ENCODE measurements around the gene TAS1R2. TPM values are rescaled to one million over a fixed set of nuclear protein-coding genes. Genes with fewer than 3 reads are reported as not detected.
A peak's percentile ranks its signal among the peaks of the same experiment; 100 is the strongest.

The TAS1R2 gene
- total and polyA plus RNA-seq, 9 of the 15 experiments (the other 6 are each of a cell fraction or from before 2014, with no cell fraction given): not detected

DNA sequence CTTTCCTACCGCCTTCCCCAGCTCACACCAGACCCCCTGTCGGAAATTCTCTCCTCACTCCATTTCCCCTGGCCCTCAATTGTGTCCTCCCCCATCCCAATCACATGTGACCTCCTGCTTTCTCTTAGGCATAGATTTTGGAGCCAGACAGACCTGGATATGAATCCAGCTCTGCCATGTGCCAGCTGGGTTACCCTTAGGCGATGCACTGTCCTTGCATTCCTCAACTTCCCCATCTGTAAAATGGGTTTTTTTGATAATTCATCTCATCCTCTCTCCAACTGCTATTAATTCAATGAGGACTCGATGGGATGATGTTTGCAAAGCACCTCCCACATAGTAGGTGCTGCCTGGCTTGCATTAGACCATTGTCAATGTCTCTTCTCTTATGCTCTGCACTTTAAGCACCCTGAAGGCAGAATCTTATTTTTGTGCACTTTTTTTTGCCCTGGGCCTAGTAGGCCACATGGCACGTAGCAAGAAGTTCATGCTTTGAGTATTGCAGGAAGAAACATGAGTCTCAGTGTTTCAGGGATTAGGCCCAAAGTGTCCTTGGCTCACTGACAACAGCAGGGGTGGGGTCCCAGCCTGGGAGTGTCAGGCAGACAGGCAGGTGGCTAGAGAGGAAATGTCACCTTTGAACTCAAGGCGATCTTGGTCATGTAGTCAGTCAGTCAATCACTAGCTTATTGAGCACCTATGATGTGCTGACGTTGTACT, 47.6 kb downstream of the TAS1R2 start (continued):
- TF ChIP-seq CHD4 (IDR thresholded peaks at IDR 0.05; ENCODE audit: insufficient read depth, insufficient replicate concordance, low read depth, low read length, poor library complexity, severe bottlenecking) (peak; percentile 38), RNF2 (IDR thresholded peaks at IDR 0.05) (no peak)

DNA sequence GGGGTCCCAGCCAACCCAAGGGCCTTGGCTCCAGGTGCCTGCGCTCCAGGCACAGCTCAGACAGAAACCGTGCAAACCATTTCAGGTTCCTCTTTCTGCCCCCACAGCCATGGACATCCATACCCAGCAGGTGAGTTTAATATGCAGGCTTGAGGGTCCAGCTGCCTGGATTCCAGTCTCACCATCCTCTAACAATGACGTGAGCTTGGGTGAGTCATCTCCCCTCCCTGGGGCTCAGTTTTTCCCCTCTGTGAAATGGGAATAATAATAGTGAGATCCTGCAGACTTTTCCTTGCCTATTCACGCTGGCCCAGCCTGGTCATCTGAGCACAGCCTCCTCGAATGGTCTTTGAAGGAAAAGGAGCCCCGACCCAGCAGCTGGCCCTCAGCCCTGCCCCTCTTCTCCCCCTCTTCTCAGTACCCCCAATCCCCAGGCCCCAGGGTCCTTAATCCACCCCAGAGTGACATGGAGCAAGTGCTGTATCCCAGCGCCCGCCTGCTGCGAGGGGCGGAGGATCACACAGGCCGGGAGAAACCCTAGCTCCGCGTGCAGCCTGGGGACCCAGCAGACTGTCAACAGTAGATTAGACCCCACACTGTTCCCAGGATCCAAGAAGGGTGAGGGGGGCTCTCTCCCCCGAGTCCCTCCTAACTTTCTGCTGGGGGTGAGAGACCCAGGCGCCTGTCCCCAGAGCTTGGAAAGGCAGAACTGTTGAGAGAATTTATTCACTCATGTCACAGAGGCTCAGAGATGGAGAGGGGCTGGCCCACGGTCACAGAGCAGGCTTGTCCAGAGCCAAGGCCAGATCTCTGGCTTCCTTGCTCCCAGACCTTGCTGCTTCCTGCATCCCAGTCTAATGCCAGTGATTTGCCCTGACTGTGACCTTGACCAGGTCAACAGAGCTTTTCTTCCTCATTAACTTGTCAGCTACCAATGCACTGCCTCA, 49.2 kb downstream of the TAS1R2 start:
- ATAC-seq (no peak), FAIRE-seq (no peak), DNase-seq (ENCODE audit: extremely low read depth in 1 of 4, low spot score in 3 of 4) (no peak)
- Histone ChIP-seq H3K27me3 (ENCODE audit: control insufficient read depth in 2 of 2, insufficient read depth in 2 of 2, low read length in 2 of 2) (peaks cover 0 to 4% of the 10 kb centered on the region in 2 experiments; a peak in 1 of 5 replicates), H3K4me2 (ENCODE audit: insufficient read depth, low read length) (no peak overlapping the region), H3K9ac (ENCODE audit: insufficient read depth in 1 of 2, low read depth in 2 of 2, low read length in 2 of 2) (0 out of 4 replicates have a peak overlapping the region, but pooled peaks of 1 of the 2 experiments have one; percentile 27), H4K20me1 (replicated peaks; ENCODE audit: control insufficient read depth, insufficient read depth, low read length) (no peaks in the 10 kb centered on the region), H3K4me1 (replicated peaks in 1 of 2; ENCODE audit: control insufficient read depth in 2 of 2, insufficient read depth in 2 of 2, low read length in 2 of 2) (peaks cover 21 to 34% of the 10 kb centered on the region in 2 experiments), H3K4me3 (no peak overlapping the region), H3K9me3 (replicated peaks; ENCODE audit: control insufficient read depth, insufficient read depth, low read depth, low read length) (no peaks in the 10 kb centered on the region), H3K9me1 (ENCODE audit: control insufficient read depth, insufficient read depth, low read length) (no peaks in the 10 kb centered on the region), H3K36me3 (ENCODE audit: control insufficient read depth, insufficient read depth, low read length) (no peaks in the 10 kb centered on the region), H3K79me2 (ENCODE audit: control insufficient read depth, insufficient read depth, low read length) (no peaks in the 10 kb centered on the region), H3K27ac (ENCODE audit: extremely low read depth, low read depth, low read length) (no peak overlapping the region), H2AFZ (ENCODE audit: low read depth, low read length) (no peak overlapping the region)
- in situ Hi-C loops (cut with MboI): no loop called here
- intact Hi-C loops (cut with micrococcal nuclease): no loop called here
- POLR2A ChIA-PET: interaction anchor here (0.5 kb wide), 1 partner anchor 97 kb away, joined by 5 read pairs; no protein-coding TSS in a partner anchor
- BruUV-seq (replicated peaks): no TSS peak
- CTCF ChIA-PET (ENCODE audit: low intra/inter-chr PET ratio): no interaction called here
- 64% methylated on average over 13 of the region's 16 CpGs for WGBS (ENCODE audit: insufficient coverage, low coverage, missing lambda C conversion rate)
- TF ChIP-seq ZNF644 (tag; IDR thresholded peaks at IDR 0.05; ENCODE audit: low read depth) (no peak), MAFF (IDR thresholded peaks at IDR 0.05; ENCODE audit: low read length) (no peak), JUND (IDR thresholded peaks at IDR 0.05; ENCODE audit: borderline replicate concordance, low read depth, low read length) (peak; percentile 23; the same call in 1 of the 2 replicates), JUND (tag; IDR thresholded peaks at IDR 0.05; ENCODE audit: borderline replicate concordance, low read depth, low read length) (peak; percentile 42; the same call in 2 of the 3 replicates), KLF13 (tag; IDR thresholded peaks at IDR 0.05; ENCODE audit: borderline replicate concordance, low read depth) (no peak), HDAC2 (IDR thresholded peaks at IDR 0.05) (peak; percentile 49; the same call in 1 of the 2 replicates), RBM25 (IDR thresholded peaks at IDR 0.05; ENCODE audit: low read depth, low read length, severe bottlenecking) (peak; percentile 88), TBL1XR1 (IDR thresholded peaks at IDR 0.05; ENCODE audit: low read length in 2 of 2) (no peak), SIX5 (IDR thresholded peaks at IDR 0.05; ENCODE audit: borderline replicate concordance in 1 of 2, insufficient read depth in 1 of 2, low read depth in 1 of 2, low read length in 2 of 2) (no peak), PHB (CRISPR knock-in tag; IDR thresholded peaks at IDR 0.05) (no peak), ZNF146 (CRISPR knock-in tag; IDR thresholded peaks at IDR 0.05; ENCODE audit: unreplicated experiment) (no peak), RFX7 (CRISPR knock-in tag; IDR thresholded peaks at IDR 0.05) (no peak)
- TF ChIP-seq, protein P1, sequence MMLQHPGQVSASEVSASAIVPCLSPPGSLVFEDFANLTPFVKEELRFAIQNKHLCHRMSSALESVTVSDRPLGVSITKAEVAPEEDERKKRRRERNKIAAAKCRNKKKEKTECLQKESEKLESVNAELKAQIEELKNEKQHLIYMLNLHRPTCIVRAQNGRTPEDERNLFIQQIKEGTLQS (IDR thresholded peaks at IDR 0.05): peak; percentile 57
- TF ChIP-seq, protein P1 (CRISPR knock-in tag; conservative IDR thresholded peaks at IDR 0.05): no peak
- TF ChIP-seq, protein P2, sequence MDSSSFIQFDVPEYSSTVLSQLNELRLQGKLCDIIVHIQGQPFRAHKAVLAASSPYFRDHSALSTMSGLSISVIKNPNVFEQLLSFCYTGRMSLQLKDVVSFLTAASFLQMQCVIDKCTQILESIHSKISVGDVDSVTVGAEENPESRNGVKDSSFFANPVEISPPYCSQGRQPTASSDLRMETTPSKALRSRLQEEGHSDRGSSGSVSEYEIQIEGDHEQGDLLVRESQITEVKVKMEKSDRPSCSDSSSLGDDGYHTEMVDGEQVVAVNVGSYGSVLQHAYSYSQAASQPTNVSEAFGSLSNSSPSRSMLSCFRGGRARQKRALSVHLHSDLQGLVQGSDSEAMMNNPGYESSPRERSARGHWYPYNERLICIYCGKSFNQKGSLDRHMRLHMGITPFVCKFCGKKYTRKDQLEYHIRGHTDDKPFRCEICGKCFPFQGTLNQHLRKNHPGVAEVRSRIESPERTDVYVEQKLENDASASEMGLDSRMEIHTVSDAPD (CRISPR knock-in tag; IDR thresholded peaks at IDR 0.05): no peak
